Stomach (tissue), 9 donors: ENCODE results near the gene IL17REL. TPM values are rescaled to one million over a fixed set of nuclear protein-coding genes. Genes with fewer than 3 reads are reported as not detected.

Source experiments
- DNase-seq, 2 donors: peaks; one replicate each; pipeline versions ENCODE4 v3.0.0 to v3.0.0-alpha.2; 2013 to 2019
- H3K27ac ChIP-seq, 5 donors: fragments of 200-600 bp in 4 of 5; sonication (generic) in 4 of 5; one replicate each; pipeline ENCODE4 v1.5.1; 2013 to 2019; ENCODE audit warnings: mild to moderate bottlenecking in 1 of 5, moderate library complexity in 1 of 5
- H3K27me3 ChIP-seq, 3 donors: fragments of 200-600 bp; sonication (generic); one replicate each; pipeline ENCODE4 v1.5.1; 2017 to 2019; ENCODE audit warnings: mixed run types in 1 of 3
- H3K36me3 ChIP-seq, 4 donors: fragments of 200-600 bp; sonication (generic); 1 replicate in 3 of 4; 2 replicates in 1 of 4; pipeline ENCODE4 v1.5.1; 2016 to 2019
- H3K4me1 ChIP-seq, 4 donors: fragments of 200-600 bp; sonication (generic); one replicate each; pipeline ENCODE4 v1.5.1; 2016 to 2019
- H3K4me3 ChIP-seq, 4 donors: fragments of 200-600 bp; sonication (generic) in 3 of 4; one replicate each; pipeline ENCODE4 v1.5.1; 2016 to 2019; ENCODE audit warnings: mild to moderate bottlenecking in 1 of 4
- H3K9me3 ChIP-seq, 4 donors: fragments of 200-600 bp; sonication (generic); one replicate each; pipeline ENCODE4 v1.5.1; 2016 to 2019
- POLR2A ChIP-seq, 4 donors: fragments of 450-650 bp; IDR thresholded peaks; one replicate each; pipeline ENCODE4 v1.6.1; 2016; ENCODE audit warnings: antibody characterized with exemption in 4 of 4, control low read depth in 2 of 4, mild to moderate bottlenecking in 1 of 4, moderate library complexity in 1 of 4
- POLR2AphosphoS5 ChIP-seq, 3 donors: sonication (generic); formaldehyde crosslinking; IDR thresholded peaks; one replicate each; pipeline ENCODE4 v1.6.1; 2016; ENCODE audit warnings: antibody characterized with exemption in 3 of 3
- WGBS, 5 donors: extraction: QIAGEN DNeasy Blood & Tissue Kit in 3 of 5; methylation state at CpG; one replicate each; pipeline versions ENCODE4 v1.1.5 to v1.1.7; 2013 to 2018; 5-methylcytosine and 5-hydroxymethylcytosine counted together
- intact Hi-C: fragments of 100-400 bp; cut with DNase I; formaldehyde crosslinking; loops from one replicate; pipeline ENCODE4 v1.15.1; 2023; ENCODE audit warnings: low total_unique reads
- polyA plus RNA-seq, 3 donors: library from polyadenylated mRNA; stranded (reverse); fragments of 200-250 nt; gene quantifications; one replicate each; pipeline ENCODE4 v1.2.3, GENCODE V29; 2013
- total RNA-seq, 5 donors: library from RNA; depleted of rRNA; stranded (reverse); fragments of >200 nt; gene quantifications; one replicate each; pipeline versions ENCODE4 v1.1.0 to v1.2.3, GENCODE V29; 2014 to 2016
- TF ChIP-seq, protein P1 (sequence below), 7 experiments: fragments of 450-650 bp in 4 of 7; fragments of 200-600 bp in 3 of 7; sonication (generic) in 3 of 7; IDR thresholded peaks; one replicate each; pipeline ENCODE4 v1.5.1; 2016 to 2019; ENCODE audit warnings: antibody characterized with exemption in 7 of 7, control low read depth in 2 of 7, mild to moderate bottlenecking in 1 of 7
- donor health status: healthy with polysubstance abuse.
- donor health status: Bipolar disorder and iron deficiency.
- donor health status: healthy.

The IL17REL gene
- total and polyA plus RNA-seq, 8 donors: 0.03 to 1.2 (median 0.89) TPM; not detected in 4

- H3K27me3 ChIP-seq: no peaks in the 10 kb centered on the region
- H3K4me1 ChIP-seq: peaks cover 44 to 74% (median 70%) of the 10 kb centered on the region in 4 donors
- intact Hi-C loops: no loop called here
- DNase-seq: peak; percentile 44 to 82
- peak overlapping the region; percentile 94 to 98 (median 98) for H3K27ac ChIP-seq
- WGBS, 5 donors: 0 to 1% (median 1%) methylated on average over 11 to 82 of the region's 84 CpGs
- no peaks in the 10 kb centered on the region for H3K9me3 ChIP-seq
- peak overlapping the region; percentile 81 to 99 (median 88) for H3K4me3 ChIP-seq
- TF ChIP-seq POLR2AphosphoS5 (IDR thresholded peaks at IDR 0.05): no peak
- peaks cover 35 to 43% (median 39%) of the 10 kb centered on the region in 4 donors for H3K36me3 ChIP-seq
Measured at GRCh38 chr22:49961005-49961600, 51.5 kb downstream of the IL17REL start.

DNA sequence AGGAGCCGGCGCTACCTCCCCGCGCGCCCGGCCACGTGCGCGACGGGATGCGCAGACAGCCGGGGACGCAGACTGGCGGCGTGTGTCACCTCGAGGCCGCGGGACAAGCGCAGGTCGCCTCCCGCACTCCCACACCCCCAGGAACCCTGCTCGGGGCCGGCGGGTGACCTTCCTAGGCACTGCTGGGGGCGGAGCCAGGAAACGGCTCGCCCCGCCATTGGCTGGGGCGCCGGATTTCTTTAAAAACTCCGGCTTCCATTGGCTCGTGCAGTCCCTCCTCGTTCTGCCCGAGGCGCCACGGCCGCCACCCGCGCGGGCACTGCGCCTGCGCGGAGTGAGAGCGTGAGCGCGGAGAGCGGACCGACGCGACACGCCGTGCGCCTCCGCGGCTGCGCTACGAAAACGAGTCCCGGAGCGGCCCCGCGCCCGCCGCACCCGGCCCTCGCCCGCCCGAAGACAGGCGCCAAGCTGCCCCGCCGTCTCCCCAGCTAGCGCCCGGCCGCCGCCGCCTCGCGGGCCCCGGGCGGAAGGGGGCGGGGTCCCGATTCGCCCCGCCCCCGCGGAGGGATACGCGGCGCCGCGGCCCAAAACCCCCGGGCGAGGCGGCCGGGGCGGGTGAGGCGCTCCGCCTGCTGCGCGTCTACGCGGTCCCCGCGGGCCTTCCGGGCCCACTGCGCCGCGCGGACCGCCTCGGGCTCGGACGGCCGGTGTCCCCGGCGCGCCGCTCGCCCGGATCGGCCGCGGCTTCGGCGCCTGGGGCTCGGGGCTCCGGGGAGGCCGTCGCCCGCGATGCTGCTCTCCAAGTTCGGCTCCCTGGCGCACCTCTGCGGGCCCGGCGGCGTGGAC lies 52.2 kb downstream of the IL17REL start, which contains the start of gene PIM3:
PIM3 (plus strand) TSS at position 614 of the 846 bp plus-strand sequence; CDS start at position 790, 176 bp downstream.
- Histone ChIP-seq H3K36me3 (peaks cover 30 to 41% (median 38%) of the 10 kb centered on the region in 4 donors), H3K4me1 (peaks cover 37 to 73% (median 69%) of the 10 kb centered on the region in 4 donors), H3K4me3 (peak within 1 kb of the TSS; percentile 81 to 99 (median 88)), H3K27me3 (no peaks in the 10 kb centered on the region), H3K9me3 (no peaks in the 10 kb centered on the region), H3K27ac (peak within 1 kb of the TSS; percentile 94 to 98 (median 98))
- TF ChIP-seq POLR2A (IDR thresholded peaks at IDR 0.05) (peak in 2 of 4 donors; percentile 47 to 89), POLR2AphosphoS5 (IDR thresholded peaks at IDR 0.05) (peak; percentile 28 to 98 (median 96))
- TF ChIP-seq, protein P1, sequence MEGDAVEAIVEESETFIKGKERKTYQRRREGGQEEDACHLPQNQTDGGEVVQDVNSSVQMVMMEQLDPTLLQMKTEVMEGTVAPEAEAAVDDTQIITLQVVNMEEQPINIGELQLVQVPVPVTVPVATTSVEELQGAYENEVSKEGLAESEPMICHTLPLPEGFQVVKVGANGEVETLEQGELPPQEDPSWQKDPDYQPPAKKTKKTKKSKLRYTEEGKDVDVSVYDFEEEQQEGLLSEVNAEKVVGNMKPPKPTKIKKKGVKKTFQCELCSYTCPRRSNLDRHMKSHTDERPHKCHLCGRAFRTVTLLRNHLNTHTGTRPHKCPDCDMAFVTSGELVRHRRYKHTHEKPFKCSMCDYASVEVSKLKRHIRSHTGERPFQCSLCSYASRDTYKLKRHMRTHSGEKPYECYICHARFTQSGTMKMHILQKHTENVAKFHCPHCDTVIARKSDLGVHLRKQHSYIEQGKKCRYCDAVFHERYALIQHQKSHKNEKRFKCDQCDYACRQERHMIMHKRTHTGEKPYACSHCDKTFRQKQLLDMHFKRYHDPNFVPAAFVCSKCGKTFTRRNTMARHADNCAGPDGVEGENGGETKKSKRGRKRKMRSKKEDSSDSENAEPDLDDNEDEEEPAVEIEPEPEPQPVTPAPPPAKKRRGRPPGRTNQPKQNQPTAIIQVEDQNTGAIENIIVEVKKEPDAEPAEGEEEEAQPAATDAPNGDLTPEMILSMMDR (IDR thresholded peaks at IDR 0.05): no peak
- DNase-seq: peak; percentile 97 to 98
- 0 to 1% (median 0%) methylated on average over 14 to 137 of the region's 137 CpGs for WGBS, 5 donors
- intact Hi-C loops: no loop called here

DNA sequence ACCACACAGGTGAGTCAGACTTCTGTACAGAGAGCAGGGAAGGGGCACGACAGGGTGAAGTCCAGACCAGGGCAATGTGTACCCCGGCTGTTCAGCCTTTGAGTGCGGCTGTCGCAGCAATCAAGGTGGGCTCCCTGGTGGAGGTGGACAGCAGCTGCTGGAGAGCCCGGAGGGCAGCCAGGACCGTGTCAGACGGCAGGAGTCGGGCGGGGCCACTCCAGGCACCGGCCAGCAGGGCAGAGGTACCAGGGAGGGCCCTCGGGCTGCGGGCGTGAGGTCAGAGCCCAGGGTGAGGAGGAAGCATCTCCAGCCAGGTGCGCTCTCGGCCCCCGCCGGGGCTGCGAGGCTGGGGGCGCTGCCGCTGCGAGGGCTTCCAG lies 52.8 kb downstream of the IL17REL start:
- Histone ChIP-seq H3K9me3 (no peaks in the 10 kb centered on the region), H3K27ac (peak overlapping the region; percentile 94 to 98 (median 98)), H3K27me3 (no peaks in the 10 kb centered on the region), H3K4me3 (peak overlapping the region; percentile 70 to 89 (median 84)), H3K36me3 (peaks cover 24 to 35% (median 32%) of the 10 kb centered on the region in 4 donors), H3K4me1 (peaks cover 36 to 73% (median 69%) of the 10 kb centered on the region in 4 donors)
- TF ChIP-seq POLR2AphosphoS5 (IDR thresholded peaks at IDR 0.05): no peak
- TF ChIP-seq, protein P1 (IDR thresholded peaks at IDR 0.05): peak in 1 of 7 experiments; percentile 23
- 0 to 17% (median 5%) methylated on average over 1 to 21 of the region's 21 CpGs for WGBS, 5 donors
- intact Hi-C loops: no loop called here
- peak; percentile 66 to 83 for DNase-seq

GRCh38 chr22:49958931-49959781 lies 53.4 kb downstream of the IL17REL start:
- intact Hi-C loops: no loop called here
- Histone ChIP-seq H3K27me3 (no peaks in the 10 kb centered on the region), H3K27ac (peak overlapping the region; percentile 94 to 98 (median 98)), H3K4me3 (peak overlapping the region; percentile 70 to 89 (median 84)), H3K36me3 (peaks cover 18 to 29% (median 27%) of the 10 kb centered on the region in 4 donors), H3K4me1 (peaks cover 37 to 73% (median 69%) of the 10 kb centered on the region in 4 donors), H3K9me3 (no peaks in the 10 kb centered on the region)
- 60 to 71% (median 68%) methylated on average over 27 to 29 of the region's 29 CpGs for WGBS, 5 donors
- DNase-seq: peak in 1 of 2 donors; percentile 49
- TF ChIP-seq, protein P1 (IDR thresholded peaks at IDR 0.05): no peak
- TF ChIP-seq POLR2AphosphoS5 (IDR thresholded peaks at IDR 0.05) (peak in 1 of 3 donors; percentile 38), POLR2A (IDR thresholded peaks at IDR 0.05) (no peak)
